Endodermal cell (in vitro differentiated cells): ENCODE data around the gene TENT5A. TPM values are rescaled to one million over a fixed set of nuclear protein-coding genes. Genes with fewer than 3 reads are reported as not detected.

Experiments
- DNase-seq: peaks from one replicate; pipeline ENCODE4 v3.0.0-alpha.2; 2017
- H3K27ac ChIP-seq: 2 replicates; pipeline ENCODE4 v1.5.1; 2013; ENCODE audit warnings: mild to moderate bottlenecking, low read depth, low read length, moderate library complexity
- H3K27me3 ChIP-seq: 2 replicates; pipeline ENCODE4 v1.6.1; 2013; ENCODE audit warnings: mild to moderate bottlenecking, low read length, moderate library complexity; ENCODE audit not compliant: insufficient read depth, control insufficient read depth, poor library complexity, severe bottlenecking
- H3K36me3 ChIP-seq: 2 replicates; pipeline ENCODE4 v1.7.0; 2013; ENCODE audit warnings: mild to moderate bottlenecking, low read length, moderate library complexity; ENCODE audit not compliant: control insufficient read depth, insufficient read depth
- H3K4me1 ChIP-seq: one replicate; pipeline ENCODE4 v1.7.0; 2013; ENCODE audit warnings: low read length; ENCODE audit not compliant: control insufficient read depth, insufficient read depth
- H3K4me3 ChIP-seq: 2 replicates; pipeline ENCODE4 v1.5.1; 2013; ENCODE audit warnings: mild to moderate bottlenecking, low read length, moderate library complexity
- H3K9ac ChIP-seq: 2 replicates; pipeline ENCODE4 v1.6.1; 2013; ENCODE audit warnings: mild to moderate bottlenecking, low read length, moderate library complexity; ENCODE audit not compliant: poor library complexity, severe bottlenecking; ENCODE audit errors: extremely low read depth
- H3K9me3 ChIP-seq: 2 replicates; pipeline ENCODE4 v1.6.1; 2013; ENCODE audit warnings: mild to moderate bottlenecking, low read length, moderate library complexity; ENCODE audit not compliant: control insufficient read depth
- H3K27ac Mint-ChIP-seq: 2 replicates; pipeline ENCODE4 v1.8.0; 2020; ENCODE audit warnings: mixed read lengths
- H3K27me3 Mint-ChIP-seq: 2 replicates; pipeline ENCODE4 v1.8.0; 2021; ENCODE audit warnings: mild to moderate bottlenecking, mixed read lengths; ENCODE audit not compliant: insufficient read depth
- H3K36me3 Mint-ChIP-seq: 2 replicates; pipeline ENCODE4 v1.8.0; 2020; ENCODE audit warnings: low read depth, mixed read lengths
- H3K4me1 Mint-ChIP-seq: 2 replicates; pipeline ENCODE4 v1.8.0; 2020; ENCODE audit warnings: mixed read lengths
- H3K4me3 Mint-ChIP-seq: 2 replicates; pipeline ENCODE4 v1.8.0; 2020; ENCODE audit warnings: mild to moderate bottlenecking, moderate library complexity, mixed read lengths
- H3K9me3 Mint-ChIP-seq: 2 replicates; pipeline ENCODE4 v1.8.0; 2020; ENCODE audit warnings: mild to moderate bottlenecking, mixed read lengths
- WGBS, 2 experiments: methylation state at CpG; one replicate each; pipeline versions ENCODE4 v1.1.5 to v1.1.7; 2013; ENCODE audit warnings: missing lambda C conversion rate in 2 of 2, mixed read lengths in 1 of 2; ENCODE audit not compliant: insufficient coverage in 1 of 2, insufficient read length in 1 of 2; 5-methylcytosine and 5-hydroxymethylcytosine counted together
- total RNA-seq, 2 donors: library from RNA; stranded (reverse); fragmentation: NEBNext Ultra II Directional in 1 of 2; extraction: Animal tissue kit (Norgen Biotek cat#: 25700) in 1 of 2; gene quantifications; 2 replicates in 1 of 2; 3 replicates in 1 of 2; pipeline ENCODE4 v1.2.1, GENCODE V29; 2021
- TF ChIP-seq, protein P1 (sequence below): fragments of 200-600 bp; sonication (generic); conservative IDR thresholded peaks from 2 replicates; pipeline ENCODE4 v1.5.0; 2021; ENCODE audit warnings: antibody characterized with exemption, mild to moderate bottlenecking

TENT5A gene
- total RNA-seq, 2 donors from 2014 or later = 4.8 to 8.6 TPM

DNA sequence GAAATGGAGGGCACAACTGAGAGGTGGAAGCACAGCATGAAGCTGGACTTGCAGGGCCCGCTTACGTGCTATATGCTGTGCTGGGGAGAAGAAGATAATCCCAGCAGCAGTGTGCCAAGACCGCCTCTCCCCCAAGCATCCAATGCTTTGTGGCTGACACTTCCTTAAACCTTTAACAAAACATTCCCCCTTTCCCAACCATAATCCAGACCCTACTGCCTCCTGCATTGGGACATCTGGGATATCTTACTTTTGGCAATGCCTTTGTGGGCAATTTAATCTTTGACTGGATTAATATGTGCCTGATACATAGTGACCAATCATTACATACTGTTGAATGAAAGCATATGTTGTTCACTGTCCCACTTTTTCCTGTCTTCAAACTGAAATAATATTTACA lies 3.1 kb upstream of the TENT5A start:
- 50 to 61% methylated on average over 2 to 3 of the region's 3 CpGs for WGBS, 2 experiments
- no peaks in the 10 kb centered on the region for H3K36me3 ChIP-seq
- peaks cover 2% of the 10 kb centered on the region for H3K4me1 ChIP-seq
- Mint-ChIP-seq H3K36me3 (no peaks in the 10 kb centered on the region), H3K27me3 (peaks cover 26% of the 10 kb centered on the region), H3K4me3 (no peak overlapping the region), H3K27ac (no peak overlapping the region), H3K4me1 (peaks cover 6% of the 10 kb centered on the region), H3K9me3 (no peaks in the 10 kb centered on the region)
- no peaks in the 10 kb centered on the region for H3K27me3 ChIP-seq
- TF ChIP-seq, protein P1, sequence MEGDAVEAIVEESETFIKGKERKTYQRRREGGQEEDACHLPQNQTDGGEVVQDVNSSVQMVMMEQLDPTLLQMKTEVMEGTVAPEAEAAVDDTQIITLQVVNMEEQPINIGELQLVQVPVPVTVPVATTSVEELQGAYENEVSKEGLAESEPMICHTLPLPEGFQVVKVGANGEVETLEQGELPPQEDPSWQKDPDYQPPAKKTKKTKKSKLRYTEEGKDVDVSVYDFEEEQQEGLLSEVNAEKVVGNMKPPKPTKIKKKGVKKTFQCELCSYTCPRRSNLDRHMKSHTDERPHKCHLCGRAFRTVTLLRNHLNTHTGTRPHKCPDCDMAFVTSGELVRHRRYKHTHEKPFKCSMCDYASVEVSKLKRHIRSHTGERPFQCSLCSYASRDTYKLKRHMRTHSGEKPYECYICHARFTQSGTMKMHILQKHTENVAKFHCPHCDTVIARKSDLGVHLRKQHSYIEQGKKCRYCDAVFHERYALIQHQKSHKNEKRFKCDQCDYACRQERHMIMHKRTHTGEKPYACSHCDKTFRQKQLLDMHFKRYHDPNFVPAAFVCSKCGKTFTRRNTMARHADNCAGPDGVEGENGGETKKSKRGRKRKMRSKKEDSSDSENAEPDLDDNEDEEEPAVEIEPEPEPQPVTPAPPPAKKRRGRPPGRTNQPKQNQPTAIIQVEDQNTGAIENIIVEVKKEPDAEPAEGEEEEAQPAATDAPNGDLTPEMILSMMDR = no peak
- no peak overlapping the region for H3K27ac ChIP-seq
- H3K9me3 ChIP-seq = no peaks in the 10 kb centered on the region
- DNase-seq = no peak
- no peak overlapping the region for H3K9ac ChIP-seq
- H3K4me3 ChIP-seq = no peak overlapping the region

DNA sequence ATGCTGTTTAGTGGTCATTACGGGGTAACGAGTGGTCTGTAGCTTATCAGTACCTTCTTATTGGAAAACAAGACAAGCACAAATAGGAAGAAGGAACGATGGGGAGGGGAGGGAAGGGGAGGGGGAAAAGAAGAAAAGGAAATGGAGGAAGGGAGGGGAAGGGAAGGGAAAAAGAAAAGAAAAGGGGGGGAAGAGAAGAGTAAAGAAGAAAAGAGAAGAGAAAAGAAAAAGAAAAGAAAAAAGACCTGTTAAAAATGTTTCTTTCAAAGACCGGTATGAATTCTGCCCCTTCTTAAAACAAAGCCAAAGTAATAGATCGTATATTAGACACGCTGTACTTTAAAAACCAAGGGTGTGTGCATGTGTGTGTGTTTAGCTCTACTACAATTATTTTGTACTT lies 2.4 kb upstream of the TENT5A start:
- Mint-ChIP-seq H3K9me3 (no peaks in the 10 kb centered on the region), H3K4me3 (no peak overlapping the region), H3K4me1 (peaks cover 10% of the 10 kb centered on the region), H3K36me3 (no peaks in the 10 kb centered on the region), H3K27me3 (peaks cover 31% of the 10 kb centered on the region), H3K27ac (no peak overlapping the region)
- WGBS, 2 experiments = 83 to 85% methylated on average over 1 to 5 of the region's 6 CpGs
- Histone ChIP-seq H3K36me3 (no peaks in the 10 kb centered on the region), H3K4me3 (no peak overlapping the region), H3K27ac (no peak overlapping the region), H3K27me3 (no peaks in the 10 kb centered on the region), H3K9me3 (no peaks in the 10 kb centered on the region), H3K4me1 (peaks cover 2% of the 10 kb centered on the region), H3K9ac (no peak overlapping the region)
- TF ChIP-seq, protein P1 = no peak
- DNase-seq = no peak

DNA sequence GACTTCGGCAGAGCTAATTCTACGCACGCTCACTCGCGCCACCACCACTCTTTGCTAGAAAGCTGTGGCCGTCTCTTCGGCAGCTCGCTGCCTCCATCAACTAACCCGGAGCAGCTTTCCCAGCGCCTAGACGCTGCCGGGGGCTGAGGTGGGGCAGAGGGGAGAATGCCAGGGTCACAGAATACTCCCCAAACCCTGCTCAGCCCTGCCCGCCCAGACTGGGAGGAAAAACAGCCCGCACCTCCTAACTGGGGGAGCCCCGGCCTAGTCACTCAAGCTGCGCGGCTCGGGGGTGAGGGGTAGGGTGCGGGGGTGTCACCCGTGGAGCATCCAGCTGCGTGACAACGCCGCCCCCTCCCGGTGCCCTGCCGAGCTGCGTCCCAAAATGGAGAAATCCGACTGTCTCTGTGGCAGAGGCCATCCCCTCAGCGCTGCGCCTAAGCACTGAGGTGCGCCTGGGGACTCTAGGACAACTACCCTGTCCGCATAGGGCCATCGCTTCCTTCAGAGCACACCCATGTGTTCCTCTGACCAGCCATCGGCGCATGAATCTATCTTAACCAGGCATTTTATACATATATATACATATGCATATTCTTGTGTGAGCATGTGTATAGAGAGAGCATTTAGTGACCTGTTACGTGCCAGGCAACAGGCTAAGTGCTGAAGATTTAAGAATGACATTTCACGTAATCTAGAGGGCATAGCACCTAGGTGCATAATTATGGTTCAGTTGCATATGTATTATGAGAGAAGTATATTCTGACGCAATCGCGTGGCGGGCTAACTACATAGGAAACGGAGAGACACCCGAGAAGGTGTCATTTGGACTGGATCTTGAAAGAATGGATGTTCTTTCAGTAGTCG lies 1.5 kb upstream of the TENT5A start:
- DNase-seq = peak; percentile 90
- H3K4me1 ChIP-seq = peaks cover 2% of the 10 kb centered on the region
- Mint-ChIP-seq H3K27me3 (peaks cover 38% of the 10 kb centered on the region), H3K36me3 (peaks cover 9% of the 10 kb centered on the region), H3K4me1 (peaks cover 14% of the 10 kb centered on the region), H3K4me3 (peak overlapping the region; percentile 87), H3K27ac (peak overlapping the region; percentile 78), H3K9me3 (no peaks in the 10 kb centered on the region)
- H3K27me3 ChIP-seq = no peaks in the 10 kb centered on the region
- TF ChIP-seq, protein P1 = peak; percentile 85
- no peaks in the 10 kb centered on the region for H3K9me3 ChIP-seq
- 25 to 90% methylated on average over 10 to 41 of the region's 43 CpGs for WGBS, 2 experiments
- H3K4me3 ChIP-seq = peak overlapping the region; percentile 96
- H3K27ac ChIP-seq = no peak overlapping the region
- no peaks in the 10 kb centered on the region for H3K36me3 ChIP-seq
- H3K9ac ChIP-seq = peak overlapping the region; percentile 55
